ENCODE results near the gene TMEM212.
"Not testable (repeated sequence)": the region's sequence is repeated elsewhere in the genome, so short reads cannot be mapped to it uniquely, and the experiment has no call there.

The TMEM212 gene

GRCh38 chr3:171858770-171859169 is 15.6 kb downstream of the TMEM212 start:
- DNase-seq (ENCODE audit: low spot score), result not testable (repeated sequence)

DNA sequence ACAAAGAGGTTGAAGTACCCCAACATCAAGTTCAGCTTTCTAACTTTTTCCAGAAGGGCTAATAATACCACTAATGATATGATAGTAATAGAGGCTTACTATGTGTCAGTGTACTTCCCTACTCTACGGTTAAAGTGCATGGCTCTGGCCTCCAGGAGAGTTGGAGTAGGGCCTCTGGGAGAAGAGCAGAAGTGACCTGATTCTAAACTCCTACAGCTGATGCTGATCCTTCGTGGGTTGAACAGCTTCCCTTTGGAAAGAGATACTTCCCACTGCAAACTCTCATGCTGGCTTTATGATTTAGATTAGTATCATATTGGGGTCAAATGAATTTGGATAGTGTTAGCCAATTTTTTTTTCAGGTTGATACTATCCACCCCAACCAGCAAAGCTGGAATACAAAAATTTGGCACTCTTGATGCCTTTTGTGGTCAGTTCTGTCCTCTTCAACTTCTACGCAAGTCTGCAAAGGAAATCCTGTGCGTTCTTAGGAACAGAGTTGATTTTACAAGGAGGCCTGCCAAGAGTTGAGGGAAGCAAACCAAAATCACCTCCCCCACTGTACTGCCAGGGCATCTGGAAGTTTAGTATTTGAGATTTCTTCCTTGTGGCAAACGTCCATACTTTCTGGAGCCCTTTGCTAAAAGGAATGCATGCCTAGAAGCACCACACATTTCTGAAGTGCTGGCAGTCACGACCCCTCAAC is 17.8 kb downstream of the TMEM212 start:
- DNase-seq (ENCODE audit: low spot score), result no peak

DNA sequence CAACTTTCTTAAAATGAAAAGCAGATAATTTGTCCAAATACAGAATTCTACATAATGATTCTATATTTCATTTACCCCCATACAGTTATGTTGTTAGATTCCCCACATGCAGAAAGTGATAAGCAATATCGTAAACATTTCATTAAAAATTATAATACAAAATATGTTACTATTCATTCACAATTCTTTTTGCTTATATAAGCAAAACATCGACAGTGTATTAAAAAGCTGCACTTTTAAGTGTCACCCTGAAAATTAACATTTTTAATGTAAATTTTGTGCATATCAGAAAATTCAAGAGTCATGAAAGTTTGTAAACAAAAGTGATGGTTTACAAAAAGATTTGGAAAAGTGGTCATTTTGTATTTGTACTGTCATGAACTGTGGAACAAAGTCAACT is 19.2 kb downstream of the TMEM212 start:
- DNase-seq (ENCODE audit: low spot score), result no peak

- no peak for DNase-seq (ENCODE audit: low spot score)
These were observed 19.9 kb downstream of the TMEM212 start for GRCh38 chr3:171862993-171863521.

DNA sequence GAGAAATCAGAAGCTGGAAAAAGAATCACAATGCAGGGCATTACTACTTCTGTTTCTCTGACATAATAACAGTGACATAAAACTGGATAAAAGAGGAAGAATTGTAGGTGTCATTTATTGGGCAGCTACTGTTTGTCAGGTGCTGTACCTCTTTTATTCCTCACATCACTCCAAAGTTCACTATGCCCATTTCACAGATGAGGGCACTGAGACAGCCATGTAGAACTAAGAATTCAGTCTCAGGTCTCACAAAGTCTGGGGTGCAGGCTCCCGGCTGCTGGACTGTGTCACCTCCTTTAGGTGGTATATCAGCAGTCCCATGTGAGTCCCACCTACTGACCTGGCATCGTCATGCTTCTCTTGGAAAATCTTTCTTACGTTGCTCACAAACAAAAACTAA is 20.8 kb downstream of the TMEM212 start:
- no peak for DNase-seq (ENCODE audit: low spot score)

DNA sequence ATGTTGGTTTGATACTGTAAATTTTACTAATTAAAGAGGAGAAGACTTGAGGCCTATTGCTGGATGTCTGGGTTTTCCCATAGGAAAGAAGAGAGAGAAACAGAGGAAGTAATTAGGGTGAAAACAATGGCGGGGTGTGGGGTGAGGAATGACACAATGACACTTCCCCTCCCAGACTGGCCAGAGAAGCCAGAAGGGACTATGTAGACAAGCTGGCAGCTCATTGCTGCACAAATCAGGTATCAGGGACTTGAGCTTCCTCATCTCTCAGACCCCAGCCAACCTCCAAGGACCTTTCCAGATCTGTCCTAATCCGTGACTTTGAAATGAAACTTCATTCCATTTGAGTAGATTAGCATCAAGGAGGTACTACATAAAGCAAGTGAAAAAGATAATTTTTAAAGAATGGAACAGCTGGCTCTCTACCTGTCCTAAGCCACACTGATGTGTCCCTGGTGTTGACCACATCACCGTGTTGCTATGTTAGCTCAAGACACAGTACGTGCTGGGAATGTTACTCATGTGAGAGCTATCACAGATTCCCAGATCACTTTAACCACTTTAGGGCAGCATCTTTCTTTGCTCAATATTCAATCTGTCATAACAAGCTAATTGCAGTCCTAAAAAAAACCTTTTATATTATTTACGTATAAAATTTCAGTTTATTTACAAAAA is 22.2 kb downstream of the TMEM212 start:
- DNase-seq (ENCODE audit: low spot score), result no peak

- no peak for DNase-seq (ENCODE audit: low spot score)
These were observed 24.8 kb downstream of the TMEM212 start for GRCh38 chr3:171867981-171868380.

DNA sequence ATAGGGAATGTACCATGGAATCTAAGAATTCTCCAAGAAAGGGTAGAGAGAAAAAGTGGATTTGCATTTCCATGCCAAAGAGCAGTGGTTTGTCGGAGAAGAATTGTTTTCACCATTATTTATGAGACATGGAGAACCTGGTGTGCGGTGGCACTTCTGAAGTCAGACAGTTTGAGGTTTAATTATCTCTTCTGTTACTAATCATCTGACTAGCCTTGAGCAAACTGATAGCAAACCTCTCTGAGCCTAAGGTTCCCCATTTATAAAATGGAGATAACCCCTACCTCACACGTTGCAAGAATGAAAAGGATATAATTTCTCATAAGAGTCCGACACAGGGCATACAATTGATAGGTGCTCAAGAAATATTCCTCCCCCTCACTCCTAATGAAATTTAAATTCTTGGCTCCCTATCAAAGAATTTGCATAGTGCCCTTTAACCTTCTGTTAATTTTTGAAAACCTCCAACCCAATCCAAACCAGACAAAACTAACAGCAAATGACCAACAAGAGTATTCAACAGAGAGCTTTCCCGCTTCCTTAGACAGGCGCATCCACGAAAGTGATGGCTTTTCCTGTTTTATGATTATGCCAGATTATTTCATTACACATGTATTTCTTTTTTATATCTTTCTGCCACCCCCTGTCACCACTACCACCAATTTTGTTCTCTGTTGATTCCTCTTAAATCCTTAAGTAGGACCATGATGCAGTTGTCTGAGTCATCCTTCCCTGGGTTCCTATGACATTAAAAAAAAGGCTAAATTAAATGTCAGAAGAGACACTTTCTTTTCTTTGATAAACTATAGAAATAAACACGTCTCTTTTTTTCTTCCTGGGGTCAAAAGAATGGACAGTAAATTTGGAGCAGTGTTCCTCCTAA is 28.5 kb downstream of the TMEM212 start:
- no peak for DNase-seq (ENCODE audit: low spot score)

DNA sequence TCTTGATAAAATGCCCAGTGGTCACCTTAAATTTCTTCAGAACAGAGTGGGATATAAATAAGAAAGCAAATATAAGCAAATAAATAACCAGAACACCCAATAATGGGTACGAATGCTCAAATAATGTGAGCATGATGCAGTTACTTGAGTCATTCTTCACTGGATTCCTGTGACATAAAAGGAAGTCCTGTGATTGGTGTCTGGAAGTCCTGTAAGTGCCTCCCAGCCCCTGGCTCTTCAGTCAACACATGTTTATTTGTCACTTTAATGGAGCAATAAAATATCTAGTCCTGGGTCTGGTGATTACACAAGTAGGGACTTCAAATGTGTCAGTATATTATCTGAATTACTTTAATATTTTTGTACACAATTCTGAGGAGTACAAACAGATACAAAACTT is 30.4 kb downstream of the TMEM212 start:
- DNase-seq (ENCODE audit: low spot score), result no peak

- DNase-seq (ENCODE audit: low spot score), result no peak
These were observed 31.1 kb downstream of the TMEM212 start for GRCh38 chr3:171874251-171874681.

DNA sequence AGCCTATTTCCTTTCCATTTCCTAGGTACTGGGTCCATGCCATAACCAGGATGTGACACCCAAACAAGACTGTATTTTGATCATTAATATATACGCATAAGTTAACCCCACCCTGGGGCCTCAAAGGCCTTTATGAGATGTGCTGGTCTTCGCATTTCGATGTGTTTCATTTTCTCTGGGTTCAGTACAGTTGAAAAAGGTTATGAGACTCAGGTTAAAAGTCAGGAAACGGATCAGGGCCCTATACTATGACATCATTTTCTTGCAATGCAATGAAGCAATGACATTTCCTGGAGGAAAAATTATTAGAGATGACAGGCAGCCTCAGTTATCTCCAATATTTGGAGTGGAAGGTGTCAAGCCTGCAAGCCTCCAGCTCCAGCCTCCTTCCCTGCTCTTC is 31.7 kb downstream of the TMEM212 start:
- DNase-seq (ENCODE audit: low spot score), result no peak

GRCh38 chr3:171875923-171876412 is 32.8 kb downstream of the TMEM212 start:
- no peak for DNase-seq (ENCODE audit: low spot score)

DNA sequence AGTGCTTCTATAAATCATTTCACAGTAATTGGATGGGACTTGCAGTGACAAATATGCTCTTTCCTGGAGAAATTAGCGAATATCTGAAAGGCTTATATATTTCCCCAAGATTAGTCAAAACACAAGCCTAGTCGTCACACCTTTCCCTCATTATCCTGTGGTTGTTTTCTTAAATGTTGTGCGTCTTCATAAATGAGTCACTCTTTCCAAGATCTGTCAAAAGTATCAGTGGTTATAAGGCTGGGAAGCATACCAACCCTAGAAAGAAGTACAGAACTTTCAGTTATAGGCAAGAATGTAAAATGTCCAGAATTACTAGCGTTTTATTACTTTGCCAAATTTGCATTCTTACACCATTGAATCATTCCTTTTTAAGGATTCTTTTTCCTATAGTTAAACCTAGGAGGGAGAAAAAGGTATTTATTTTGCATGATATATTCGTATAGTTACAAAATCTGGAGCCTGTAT is 33.6 kb downstream of the TMEM212 start:
- no peak for DNase-seq (ENCODE audit: low spot score)

- DNase-seq (ENCODE audit: low spot score), result no peak
These were observed 35.5 kb downstream of the TMEM212 start for GRCh38 chr3:171878461-171879225.

GRCh38 chr3:171879472-171879871 is 36.3 kb downstream of the TMEM212 start:
- no peak for DNase-seq (ENCODE audit: low spot score)

DNA sequence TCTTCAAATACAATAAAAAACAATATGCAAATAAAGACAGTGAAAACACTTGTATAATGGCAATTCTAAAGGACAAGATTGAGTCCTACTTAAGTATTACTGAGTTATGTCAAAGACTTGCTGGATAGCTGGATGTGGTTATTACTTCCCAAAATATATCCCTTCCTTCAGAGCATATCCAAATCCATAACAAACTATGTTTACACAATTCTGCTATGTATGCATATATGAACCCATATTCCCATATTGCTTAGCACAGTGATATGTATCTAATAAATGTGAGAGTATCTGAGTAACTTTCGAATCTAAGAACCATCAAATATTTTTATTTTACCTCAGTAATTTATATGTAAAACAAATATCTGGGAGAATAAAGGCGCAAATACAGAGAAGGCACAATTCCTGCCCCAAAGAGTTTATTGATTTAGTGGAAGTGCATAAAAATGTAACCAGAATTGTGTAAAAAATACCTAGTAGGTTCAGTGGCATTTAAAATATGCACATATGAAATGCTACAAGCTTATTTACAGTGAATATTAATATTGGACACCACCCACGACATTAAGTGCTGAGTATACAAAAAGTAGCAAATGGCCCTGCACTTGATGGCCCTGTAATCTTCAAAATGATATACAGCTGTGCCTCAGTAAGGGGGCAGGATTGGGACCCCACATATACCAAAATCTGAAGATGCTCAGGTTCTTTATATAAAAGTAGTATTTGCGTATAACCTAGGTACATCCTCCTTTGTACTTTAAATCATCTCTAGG is 37.1 kb downstream of the TMEM212 start:
- no peak for DNase-seq (ENCODE audit: low spot score)

GRCh38 chr3:171881251-171881650 is 38.1 kb downstream of the TMEM212 start:
- no peak for DNase-seq (ENCODE audit: low spot score)

- DNase-seq (ENCODE audit: low spot score), result no peak
These were observed 40.2 kb downstream of the TMEM212 start for GRCh38 chr3:171883257-171883892.

- DNase-seq (ENCODE audit: low spot score), result no peak
These were observed 40.7 kb downstream of the TMEM212 start for GRCh38 chr3:171883893-171884279.

DNA sequence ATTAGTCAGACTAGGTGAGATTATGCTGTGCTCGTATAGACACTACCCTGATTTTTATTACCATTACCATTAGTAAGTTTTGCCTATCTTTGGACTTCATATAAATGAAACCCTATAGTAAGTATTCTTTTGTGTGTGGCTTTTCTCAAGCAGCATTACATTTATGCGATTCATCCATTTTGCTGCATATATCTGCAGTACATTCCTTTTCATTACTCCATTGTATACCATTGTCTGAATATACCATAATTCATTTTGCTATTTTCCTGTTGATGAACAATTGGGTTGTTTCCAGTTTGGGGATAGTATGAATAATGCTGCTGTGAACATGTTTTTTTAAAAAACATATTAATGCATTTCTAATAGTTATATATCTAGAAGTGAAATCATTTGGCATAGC is 45.3 kb downstream of the TMEM212 start:
- no peak for DNase-seq (ENCODE audit: low spot score)

All from germinal center (tissue), 1 donor.